Measurements from ENCODE around the gene ARHGAP5.

Gene ARHGAP5

GRCh38 chr14:32192712-32193373 lies 115.7 kb downstream of the ARHGAP5 start:
- peak; percentile 13 for DNase-seq (ENCODE audit: low read depth)
- TF ChIP-seq CTCF (IDR thresholded peaks at IDR 0.05; ENCODE audit: insufficient read depth, low read depth, low read length, missing control alignments) = no peak
- H3K4me3 ChIP-seq (ENCODE audit: low read length) = no peak overlapping the region

GRCh38 chr14:32193532-32193931 lies 116.4 kb downstream of the ARHGAP5 start:
- TF ChIP-seq CTCF (IDR thresholded peaks at IDR 0.05; ENCODE audit: insufficient read depth, low read depth, low read length, missing control alignments) = no peak
- DNase-seq (ENCODE audit: low read depth) = no peak
- no peak overlapping the region for H3K4me3 ChIP-seq (ENCODE audit: low read length)

- no peak for DNase-seq (ENCODE audit: low read depth)
- TF ChIP-seq CTCF (IDR thresholded peaks at IDR 0.05; ENCODE audit: insufficient read depth, low read depth, low read length, missing control alignments) = no peak
- no peak overlapping the region for H3K4me3 ChIP-seq (ENCODE audit: low read length)
Observed at GRCh38 chr14:32195636-32196035, 118.5 kb downstream of the ARHGAP5 start.

GRCh38 chr14:32197919-32198318 lies 120.8 kb downstream of the ARHGAP5 start:
- DNase-seq (ENCODE audit: low read depth) = peak; percentile 75
- H3K4me3 ChIP-seq (ENCODE audit: low read length) = no peak overlapping the region
- TF ChIP-seq CTCF (IDR thresholded peaks at IDR 0.05; ENCODE audit: insufficient read depth, low read depth, low read length, missing control alignments) = no peak

GRCh38 chr14:32200368-32201192 lies 123.5 kb downstream of the ARHGAP5 start:
- DNase-seq (ENCODE audit: low read depth) = no peak
- no peak for TF ChIP-seq CTCF (IDR thresholded peaks at IDR 0.05; ENCODE audit: insufficient read depth, low read depth, low read length, missing control alignments)
- peak overlapping the region; percentile 65 for H3K4me3 ChIP-seq (ENCODE audit: low read length)

GRCh38 chr14:32201193-32201815 lies 124.2 kb downstream of the ARHGAP5 start:
- no peak for TF ChIP-seq CTCF (IDR thresholded peaks at IDR 0.05; ENCODE audit: insufficient read depth, low read depth, low read length, missing control alignments)
- DNase-seq (ENCODE audit: low read depth) = peak; percentile 68
- peak overlapping the region; percentile 65 for H3K4me3 ChIP-seq (ENCODE audit: low read length)
